Peyer's patch (tissue), 4 donors: ENCODE data around the gene EHBP1L1. TPM values are rescaled to one million over a fixed set of nuclear protein-coding genes. Genes with fewer than 3 reads are reported as not detected.

Experiments used
- DNase-seq, 3 donors: peaks; one replicate each; pipeline ENCODE4 v3.0.0-alpha.2; 2017 to 2019
- H3K27ac ChIP-seq, 4 donors: fragments of 200-600 bp; sonication (generic); one replicate each; pipeline ENCODE4 v1.5.1; 2016 to 2019
- H3K27me3 ChIP-seq, 2 donors: fragments of 200-600 bp; sonication (generic); one replicate each; pipeline ENCODE4 v1.5.1; 2019
- H3K36me3 ChIP-seq, 3 donors: fragments of 200-600 bp; sonication (generic); one replicate each; pipeline ENCODE4 v1.5.1; 2016 to 2019
- H3K4me1 ChIP-seq, 4 donors: fragments of 200-600 bp; sonication (generic); one replicate each; pipeline ENCODE4 v1.5.1; 2016 to 2019
- H3K4me3 ChIP-seq, 4 donors: fragments of 200-600 bp; sonication (generic); 1 replicate in 3 of 4; 2 replicates in 1 of 4; pipeline ENCODE4 v1.5.1; 2016 to 2019; ENCODE audit warnings: mild to moderate bottlenecking in 1 of 4
- H3K9me3 ChIP-seq, 4 donors: fragments of 200-600 bp; sonication (generic); one replicate each; pipeline ENCODE4 v1.5.1; 2016 to 2019; ENCODE audit warnings: mild to moderate bottlenecking in 1 of 4
- POLR2A ChIP-seq, 2 donors: fragments of 450-650 bp; IDR thresholded peaks; one replicate each; pipeline ENCODE4 v1.5.1; 2017; ENCODE audit warnings: antibody characterized with exemption in 2 of 2, mild to moderate bottlenecking in 2 of 2, moderate library complexity in 2 of 2
- total RNA-seq, 4 donors: library from RNA; depleted of rRNA; stranded (reverse); fragments of >200 nt; gene quantifications; one replicate each; pipeline ENCODE4 v1.1.0, GENCODE V29; 2016
- TF ChIP-seq, protein P1 (sequence below), 6 experiments: fragments of 450-650 bp in 4 of 6; fragments of 200-600 bp in 2 of 6; sonication (generic) in 1 of 6; IDR thresholded peaks; one replicate each; pipeline ENCODE4 v1.5.1; 2017 to 2019; ENCODE audit warnings: antibody characterized with exemption in 6 of 6, mild to moderate bottlenecking in 3 of 6, moderate library complexity in 1 of 6

The EHBP1L1 gene
- total RNA-seq, 4 donors from 2014 or later: 65.2 to 163 (median 121) TPM

DNA sequence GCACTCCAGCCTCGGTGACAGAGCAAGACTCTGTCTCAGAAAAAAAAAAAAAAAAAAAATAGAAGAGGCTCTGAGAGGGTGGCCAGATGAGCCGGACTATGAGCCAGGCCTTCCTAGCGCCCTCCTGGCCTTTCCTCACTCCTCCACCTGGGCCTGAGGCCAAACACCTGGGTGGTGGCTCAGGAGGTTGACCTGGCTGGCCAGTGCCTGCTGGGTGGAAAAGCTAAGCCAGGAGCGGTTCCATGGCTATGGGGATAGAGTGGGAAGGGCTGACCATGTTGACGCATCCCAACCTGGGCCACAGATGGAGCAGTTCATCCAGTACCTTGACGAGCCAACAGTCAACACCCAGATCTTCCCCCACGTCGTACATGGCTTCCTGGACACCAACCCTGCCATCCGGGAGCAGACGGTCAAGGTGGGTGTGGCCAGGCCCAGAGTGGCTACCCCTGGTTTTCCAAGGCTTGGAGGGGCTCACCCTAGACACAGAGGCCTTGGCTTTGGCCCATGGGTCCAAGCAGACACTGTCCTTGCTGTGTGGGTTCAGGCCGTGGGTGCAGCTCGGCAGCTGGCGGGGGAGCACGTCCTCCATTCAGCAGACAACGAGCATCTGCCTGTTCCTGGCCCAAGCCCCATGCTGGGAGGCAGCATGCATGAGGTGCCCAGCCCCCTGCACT is 43.3 kb upstream of the EHBP1L1 start:
- no peak overlapping the region for H3K27ac ChIP-seq
- no peaks in the 10 kb centered on the region for H3K4me1 ChIP-seq
- DNase-seq: no peak
- peaks cover 0 to 84% (median 0%) of the 10 kb centered on the region in 3 donors for H3K36me3 ChIP-seq
- H3K9me3 ChIP-seq: no peaks in the 10 kb centered on the region
- no peak for TF ChIP-seq POLR2A (IDR thresholded peaks at IDR 0.05)
- TF ChIP-seq, protein P1, sequence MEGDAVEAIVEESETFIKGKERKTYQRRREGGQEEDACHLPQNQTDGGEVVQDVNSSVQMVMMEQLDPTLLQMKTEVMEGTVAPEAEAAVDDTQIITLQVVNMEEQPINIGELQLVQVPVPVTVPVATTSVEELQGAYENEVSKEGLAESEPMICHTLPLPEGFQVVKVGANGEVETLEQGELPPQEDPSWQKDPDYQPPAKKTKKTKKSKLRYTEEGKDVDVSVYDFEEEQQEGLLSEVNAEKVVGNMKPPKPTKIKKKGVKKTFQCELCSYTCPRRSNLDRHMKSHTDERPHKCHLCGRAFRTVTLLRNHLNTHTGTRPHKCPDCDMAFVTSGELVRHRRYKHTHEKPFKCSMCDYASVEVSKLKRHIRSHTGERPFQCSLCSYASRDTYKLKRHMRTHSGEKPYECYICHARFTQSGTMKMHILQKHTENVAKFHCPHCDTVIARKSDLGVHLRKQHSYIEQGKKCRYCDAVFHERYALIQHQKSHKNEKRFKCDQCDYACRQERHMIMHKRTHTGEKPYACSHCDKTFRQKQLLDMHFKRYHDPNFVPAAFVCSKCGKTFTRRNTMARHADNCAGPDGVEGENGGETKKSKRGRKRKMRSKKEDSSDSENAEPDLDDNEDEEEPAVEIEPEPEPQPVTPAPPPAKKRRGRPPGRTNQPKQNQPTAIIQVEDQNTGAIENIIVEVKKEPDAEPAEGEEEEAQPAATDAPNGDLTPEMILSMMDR (IDR thresholded peaks at IDR 0.05): no peak
- no peak overlapping the region for H3K4me3 ChIP-seq
- no peaks in the 10 kb centered on the region for H3K27me3 ChIP-seq

DNA sequence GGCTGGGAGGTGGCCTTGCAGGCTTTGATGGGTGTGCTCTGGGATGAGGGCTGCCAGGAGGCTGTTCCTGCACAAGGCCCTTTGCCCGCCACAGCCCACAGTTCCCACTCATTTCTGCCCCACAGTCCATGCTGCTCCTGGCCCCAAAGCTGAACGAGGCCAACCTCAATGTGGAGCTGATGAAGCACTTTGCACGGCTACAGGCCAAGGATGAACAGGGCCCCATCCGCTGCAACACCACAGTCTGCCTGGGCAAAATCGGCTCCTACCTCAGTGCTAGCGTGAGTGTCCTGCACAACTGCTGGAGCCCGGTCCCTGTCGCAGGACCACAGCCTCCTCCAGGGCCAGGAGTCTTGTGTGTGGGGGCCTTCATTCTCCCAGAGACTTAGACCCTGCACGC is 40.8 kb upstream of the EHBP1L1 start:
- H3K27me3 ChIP-seq: no peaks in the 10 kb centered on the region
- TF ChIP-seq, protein P1 (IDR thresholded peaks at IDR 0.05): no peak
- no peak for TF ChIP-seq POLR2A (IDR thresholded peaks at IDR 0.05)
- H3K4me1 ChIP-seq: peaks cover 0 to 11% (median 5%) of the 10 kb centered on the region in 4 donors
- H3K9me3 ChIP-seq: no peaks in the 10 kb centered on the region
- no peak for DNase-seq
- H3K36me3 ChIP-seq: peaks cover 0 to 85% (median 0%) of the 10 kb centered on the region in 3 donors
- H3K4me3 ChIP-seq: no peak overlapping the region
- H3K27ac ChIP-seq: no peak overlapping the region

DNA sequence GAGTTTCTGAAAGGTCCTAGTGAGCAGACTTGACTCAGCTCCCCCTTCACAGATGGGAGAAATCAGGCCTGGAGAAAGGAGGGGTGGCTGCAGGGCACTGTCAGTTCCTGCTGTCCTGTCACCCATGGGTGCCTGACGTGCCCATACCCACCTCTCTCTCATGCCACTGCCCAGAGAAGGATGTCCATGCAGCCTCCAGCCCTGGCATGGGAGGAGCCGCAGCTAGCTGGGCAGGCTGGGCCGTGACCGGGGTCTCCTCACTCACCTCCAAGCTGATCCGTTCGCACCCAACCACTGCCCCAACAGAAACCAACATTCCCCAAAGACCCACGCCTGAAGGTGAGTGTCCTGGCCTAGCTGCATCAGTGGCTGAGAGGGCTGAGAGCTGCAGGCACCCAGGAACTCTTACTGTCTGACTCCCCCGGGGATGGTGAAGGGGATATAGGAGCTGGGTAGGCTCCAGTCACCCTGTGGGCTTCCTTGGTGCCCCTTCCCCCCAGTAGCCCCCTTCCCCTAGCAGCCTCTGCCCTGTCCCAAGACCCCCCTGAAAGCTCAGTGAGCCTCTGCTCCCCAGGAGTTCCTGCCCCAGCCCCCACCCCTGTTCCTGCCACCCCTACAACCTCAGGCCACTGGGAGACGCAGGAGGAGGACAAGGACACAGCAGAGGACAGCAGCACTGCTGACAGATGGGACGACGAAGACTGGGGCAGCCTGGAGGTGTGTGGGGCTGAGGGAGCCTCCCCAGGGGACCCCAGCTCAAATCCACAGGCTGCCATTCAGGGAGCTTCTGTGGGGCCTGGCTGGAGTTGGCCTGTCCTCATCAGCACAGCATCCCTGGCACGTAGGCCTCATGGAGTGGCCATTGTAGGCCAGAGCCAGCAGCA is 39.2 kb upstream of the EHBP1L1 start:
- TF ChIP-seq, protein P1 (IDR thresholded peaks at IDR 0.05): no peak
- TF ChIP-seq POLR2A (IDR thresholded peaks at IDR 0.05): no peak
- Histone ChIP-seq H3K4me3 (no peak overlapping the region), H3K27ac (no peak overlapping the region), H3K9me3 (no peaks in the 10 kb centered on the region), H3K4me1 (peaks cover 5 to 23% (median 13%) of the 10 kb centered on the region in 4 donors), H3K27me3 (no peaks in the 10 kb centered on the region), H3K36me3 (peaks cover 0 to 70% (median 0%) of the 10 kb centered on the region in 3 donors)
- no peak for DNase-seq

DNA sequence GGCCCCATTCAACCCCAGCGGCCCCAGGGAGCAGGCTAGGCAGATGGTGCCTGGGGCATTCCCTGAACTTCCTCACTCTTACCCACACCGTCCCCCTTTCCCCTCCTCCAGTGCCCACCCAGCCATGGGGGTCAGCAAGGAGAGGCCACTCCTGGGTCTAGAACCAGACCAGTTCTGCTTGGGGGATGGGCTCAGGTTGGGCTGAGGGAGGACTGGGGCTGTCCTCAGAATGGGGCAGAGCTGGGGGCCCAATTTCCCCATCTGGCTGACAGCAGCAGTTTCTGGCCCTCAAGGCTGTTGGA is 38.6 kb upstream of the EHBP1L1 start:
- Histone ChIP-seq H3K9me3 (no peaks in the 10 kb centered on the region), H3K27me3 (no peaks in the 10 kb centered on the region), H3K27ac (no peak overlapping the region), H3K4me1 (peaks cover 5 to 25% (median 13%) of the 10 kb centered on the region in 4 donors), H3K36me3 (peaks cover 0 to 64% (median 0%) of the 10 kb centered on the region in 3 donors), H3K4me3 (no peak overlapping the region)
- no peak for TF ChIP-seq POLR2A (IDR thresholded peaks at IDR 0.05)
- TF ChIP-seq, protein P1 (IDR thresholded peaks at IDR 0.05): no peak
- DNase-seq: no peak

DNA sequence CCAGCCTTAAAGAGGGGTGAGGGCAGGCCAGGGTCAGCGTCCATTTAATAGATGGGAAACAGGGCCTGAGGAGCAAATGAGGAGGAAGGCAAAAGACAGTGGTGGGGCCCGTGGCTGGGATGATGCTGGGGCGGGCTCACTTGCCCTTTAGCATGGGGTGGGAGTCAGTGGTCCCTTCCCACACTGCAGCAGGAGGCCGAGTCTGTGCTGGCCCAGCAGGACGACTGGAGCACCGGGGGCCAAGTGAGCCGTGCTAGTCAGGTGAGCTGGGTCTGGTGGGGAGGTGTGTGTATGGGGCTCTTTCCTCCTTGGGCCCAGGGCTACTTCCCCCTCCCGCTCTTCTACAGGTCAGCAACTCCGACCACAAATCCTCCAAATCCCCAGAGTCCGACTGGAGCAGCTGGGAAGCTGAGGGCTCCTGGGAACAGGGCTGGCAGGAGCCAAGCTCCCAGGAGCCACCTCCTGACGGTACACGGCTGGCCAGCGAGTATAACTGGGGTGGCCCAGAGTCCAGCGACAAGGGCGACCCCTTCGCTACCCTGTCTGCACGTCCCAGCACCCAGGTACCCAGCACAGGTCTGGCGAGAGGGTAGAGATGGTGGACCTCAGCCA is 38.1 kb upstream of the EHBP1L1 start:
- DNase-seq: no peak
- H3K9me3 ChIP-seq: no peaks in the 10 kb centered on the region
- H3K4me1 ChIP-seq: peaks cover 5 to 25% (median 13%) of the 10 kb centered on the region in 4 donors
- H3K4me3 ChIP-seq: no peak overlapping the region
- TF ChIP-seq, protein P1 (IDR thresholded peaks at IDR 0.05): no peak
- TF ChIP-seq POLR2A (IDR thresholded peaks at IDR 0.05): no peak
- peaks cover 0 to 59% (median 0%) of the 10 kb centered on the region in 3 donors for H3K36me3 ChIP-seq
- no peak overlapping the region for H3K27ac ChIP-seq
- H3K27me3 ChIP-seq: no peaks in the 10 kb centered on the region
